ENCODE data around the gene CAST. TPM values are rescaled to one million over a fixed set of nuclear protein-coding genes. Genes with fewer than 3 reads are reported as not detected.
"Not testable (repeated sequence)": the region's sequence is repeated elsewhere in the genome, so short reads cannot be mapped to it uniquely, and the experiment has no call there.

The CAST gene
- total RNA-seq, result 100 to 1,000 TPM; 149 to 152 TPM

GRCh38 chr5:96661855-96662724 lies at the start of gene CAST:
CAST (plus strand) TSS chr5:96662376; CDS start chr5:96662423, 47 bp downstream.
- H3K27me3 Mint-ChIP-seq (ENCODE audit: low read depth), result peaks cover 13% of the 10 kb centered on the region
- peaks cover 57% of the 10 kb centered on the region for H3K4me1 Mint-ChIP-seq (ENCODE audit: low read depth)

GRCh38 chr5:96614110-96614691 lies 48.0 kb upstream of the CAST start:
- peak; percentile 65 for DNase-seq
- Mint-ChIP-seq H3K4me1 (ENCODE audit: low read depth) (peaks cover 5% of the 10 kb centered on the region), H3K27me3 (ENCODE audit: low read depth) (peaks cover 37% of the 10 kb centered on the region), H3K9me3 (ENCODE audit: insufficient read depth) (no peaks in the 10 kb centered on the region), H3K27ac (no peak overlapping the region), H3K36me3 (ENCODE audit: low read depth) (no peaks in the 10 kb centered on the region), H3K4me3 (no peak overlapping the region)
- peak; percentile 39 for ATAC-seq
- CTCF ChIA-PET, result interaction anchor here (0.8 to 5.5 kb wide), 49 partner anchors 10 to 558 kb away, joined by 3 to 51 read pairs (median 5); no protein-coding TSS in a partner anchor
- POLR2A ChIA-PET, result interaction anchor here (1.7 kb wide), 1 partner anchor 48 kb away, joined by 6 read pairs; the partner anchor contains the start of gene CAST

More at GRCh38 chr5:96661855-96662724, at the start of gene CAST:
- Mint-ChIP-seq H3K4me3 (peak within 1 kb of the TSS; percentile 92), H3K27ac (peak within 1 kb of the TSS; percentile 96), H3K9me3 (ENCODE audit: insufficient read depth) (no peaks in the 10 kb centered on the region), H3K36me3 (ENCODE audit: low read depth) (peaks cover 12% of the 10 kb centered on the region)
- ChIA-PET POLR2A (interaction anchor here (0.7 to 3.5 kb wide), 19 partner anchors 9 to 852 kb away, joined by 3 to 35 read pairs (median 3); partner anchors contain the start of genes ERAP1 and LNPEP), CTCF (interaction anchor here (0.8 to 4.0 kb wide), 7 partner anchors 9 to 146 kb away, joined by 3 to 17 read pairs (median 4); partner anchors contain the start of gene ERAP1)
- ATAC-seq (peak; percentile 67), DNase-seq (peak; percentile 86)

GRCh38 chr5:96615223-96615622 lies 47.0 kb upstream of the CAST start:
- no peak for DNase-seq
- H3K36me3 Mint-ChIP-seq (ENCODE audit: low read depth), result no peaks in the 10 kb centered on the region
- peaks cover 5% of the 10 kb centered on the region for H3K4me1 Mint-ChIP-seq (ENCODE audit: low read depth)
- H3K27me3 Mint-ChIP-seq (ENCODE audit: low read depth), result peaks cover 34% of the 10 kb centered on the region
- CTCF ChIA-PET, result interaction anchor here (0.6 to 5.5 kb wide), 19 partner anchors 12 to 272 kb away, joined by 3 to 51 read pairs (median 6); no protein-coding TSS in a partner anchor
- no peak for ATAC-seq
- POLR2A ChIA-PET, result interaction anchor here (1.7 kb wide), 1 partner anchor 47 kb away, joined by 6 read pairs; the partner anchor contains the start of gene CAST
- no peak overlapping the region for H3K27ac Mint-ChIP-seq
- H3K4me3 Mint-ChIP-seq, result no peak overlapping the region
- no peaks in the 10 kb centered on the region for H3K9me3 Mint-ChIP-seq (ENCODE audit: insufficient read depth)

- ChIA-PET CTCF (interaction anchor here (0.8 to 5.5 kb wide), 6 partner anchors 14 to 545 kb away, joined by 3 to 42 read pairs (median 4); partner anchors contain the start of gene LIX1), POLR2A (interaction anchor here (1.0 kb wide), 1 partner anchor 46 kb away, joined by 3 read pairs; the partner anchor contains the start of gene CAST)
- ATAC-seq (no peak), DNase-seq (no peak)
- peaks cover 25% of the 10 kb centered on the region for H3K27me3 Mint-ChIP-seq (ENCODE audit: low read depth)
- H3K9me3 Mint-ChIP-seq (ENCODE audit: insufficient read depth), result no peaks in the 10 kb centered on the region
- no peaks in the 10 kb centered on the region for H3K36me3 Mint-ChIP-seq (ENCODE audit: low read depth)
- no peak overlapping the region for H3K4me3 Mint-ChIP-seq
- peaks cover 5% of the 10 kb centered on the region for H3K4me1 Mint-ChIP-seq (ENCODE audit: low read depth)
- no peak overlapping the region for H3K27ac Mint-ChIP-seq
Observed at GRCh38 chr5:96616801-96617200, 45.4 kb upstream of the CAST start.

DNA sequence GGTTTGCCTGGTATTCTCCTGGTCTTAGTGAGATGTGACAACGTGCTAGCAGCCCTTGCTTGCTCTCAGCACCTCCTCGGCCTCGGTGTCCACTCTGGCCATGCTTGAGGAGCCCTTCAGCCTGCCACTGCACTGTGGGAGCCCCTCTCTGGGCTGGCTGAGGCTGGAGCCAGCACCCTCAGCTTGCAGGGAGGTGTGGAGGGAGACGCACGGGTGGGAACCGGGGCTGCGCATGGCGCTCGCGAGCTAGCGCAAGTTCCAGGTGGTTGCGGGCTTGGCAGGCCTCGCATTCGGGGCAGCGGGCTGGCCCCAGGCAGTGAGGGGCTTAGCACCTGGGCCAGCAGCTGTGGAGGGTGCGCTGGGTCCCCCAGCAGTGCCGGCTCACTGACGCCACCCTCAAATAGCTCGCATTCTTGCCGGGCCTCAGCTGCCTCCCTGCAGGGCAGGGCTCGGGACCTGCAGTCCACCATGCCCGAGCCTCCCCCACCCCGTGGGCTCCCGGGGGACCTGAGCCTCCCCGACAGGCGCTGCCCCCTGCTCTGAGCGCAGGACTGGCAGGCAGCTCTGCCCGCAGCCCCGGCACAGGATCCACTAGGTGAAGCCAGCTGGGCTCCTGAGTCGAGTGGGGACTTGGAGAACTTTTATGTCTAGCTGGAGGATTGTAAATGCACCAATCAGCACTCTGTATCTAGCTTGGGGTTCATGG lies 43.7 kb upstream of the CAST start:
- ATAC-seq; H3K4me3 Mint-ChIP-seq; H3K27ac Mint-ChIP-seq; H3K36me3 Mint-ChIP-seq (ENCODE audit: low read depth); H3K4me1 Mint-ChIP-seq (ENCODE audit: low read depth); POLR2A ChIA-PET; DNase-seq; H3K9me3 Mint-ChIP-seq (ENCODE audit: insufficient read depth): not testable (repeated sequence)
- CTCF ChIA-PET, result interaction anchor here (1.0 to 5.5 kb wide), 8 partner anchors 11 to 543 kb away, joined by 3 to 42 read pairs (median 4); no protein-coding TSS in a partner anchor
- peaks cover 14% of the 10 kb centered on the region for H3K27me3 Mint-ChIP-seq (ENCODE audit: low read depth)

- POLR2A ChIA-PET, result no interaction called here
- H3K27me3 Mint-ChIP-seq (ENCODE audit: low read depth), result peaks cover 18% of the 10 kb centered on the region
- H3K4me3 Mint-ChIP-seq, result no peak overlapping the region
- ATAC-seq (no peak), DNase-seq (no peak)
- CTCF ChIA-PET, result interaction anchor here (1.2 to 2.2 kb wide), 3 partner anchors 17 to 132 kb away, joined by 4 to 8 read pairs (median 5); no protein-coding TSS in a partner anchor
- no peaks in the 10 kb centered on the region for H3K9me3 Mint-ChIP-seq (ENCODE audit: insufficient read depth)
- no peak overlapping the region for H3K27ac Mint-ChIP-seq
- H3K4me1 Mint-ChIP-seq (ENCODE audit: low read depth), result no peaks in the 10 kb centered on the region
- H3K36me3 Mint-ChIP-seq (ENCODE audit: low read depth), result no peaks in the 10 kb centered on the region
Observed at GRCh38 chr5:96619946-96620345, 42.2 kb upstream of the CAST start.

GRCh38 chr5:96624596-96624995 lies 37.6 kb upstream of the CAST start:
- POLR2A ChIA-PET, result no interaction called here

DNA sequence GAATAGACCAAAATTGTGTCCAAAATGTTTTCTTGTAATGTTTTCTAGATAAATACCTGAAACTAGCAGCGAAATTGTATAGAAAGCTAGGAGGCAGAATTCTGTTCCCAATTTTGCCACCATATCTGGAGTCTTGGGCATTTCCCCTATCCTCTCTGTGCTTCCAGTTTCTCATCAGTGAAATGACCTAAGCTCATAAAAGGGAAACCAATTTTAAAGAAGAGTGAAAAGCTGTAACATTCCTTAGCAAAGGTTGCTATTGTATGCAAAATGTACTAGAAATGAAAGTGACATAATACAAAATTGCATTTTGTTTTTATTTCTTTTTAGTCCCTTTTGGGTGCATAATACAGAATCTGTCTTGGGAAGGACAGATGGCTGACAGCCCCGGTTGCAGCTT lies 36.8 kb upstream of the CAST start:
- Mint-ChIP-seq H3K9me3 (ENCODE audit: insufficient read depth) (no peaks in the 10 kb centered on the region), H3K27ac (no peak overlapping the region), H3K4me1 (ENCODE audit: low read depth) (peaks cover 6% of the 10 kb centered on the region), H3K27me3 (ENCODE audit: low read depth) (peaks cover 16% of the 10 kb centered on the region), H3K36me3 (ENCODE audit: low read depth) (no peaks in the 10 kb centered on the region), H3K4me3 (no peak overlapping the region)
- POLR2A ChIA-PET, result no interaction called here
- no peak for DNase-seq
- CTCF ChIA-PET, result interaction anchor here (0.8 kb wide), 1 partner anchor 11 kb away, joined by 3 read pairs; no protein-coding TSS in a partner anchor
- ATAC-seq, result no peak

More at GRCh38 chr5:96624596-96624995, 37.6 kb upstream of the CAST start:
- no peak for ATAC-seq
- Mint-ChIP-seq H3K4me1 (ENCODE audit: low read depth) (peaks cover 6% of the 10 kb centered on the region), H3K27ac (no peak overlapping the region), H3K4me3 (no peak overlapping the region), H3K27me3 (ENCODE audit: low read depth) (peaks cover 16% of the 10 kb centered on the region), H3K36me3 (ENCODE audit: low read depth) (no peaks in the 10 kb centered on the region), H3K9me3 (ENCODE audit: insufficient read depth) (no peaks in the 10 kb centered on the region)
- CTCF ChIA-PET, result interaction anchor here (1.0 to 1.5 kb wide), 2 partner anchors 11 to 22 kb away, joined by 3 to 5 read pairs; no protein-coding TSS in a partner anchor
- no peak for DNase-seq

DNA sequence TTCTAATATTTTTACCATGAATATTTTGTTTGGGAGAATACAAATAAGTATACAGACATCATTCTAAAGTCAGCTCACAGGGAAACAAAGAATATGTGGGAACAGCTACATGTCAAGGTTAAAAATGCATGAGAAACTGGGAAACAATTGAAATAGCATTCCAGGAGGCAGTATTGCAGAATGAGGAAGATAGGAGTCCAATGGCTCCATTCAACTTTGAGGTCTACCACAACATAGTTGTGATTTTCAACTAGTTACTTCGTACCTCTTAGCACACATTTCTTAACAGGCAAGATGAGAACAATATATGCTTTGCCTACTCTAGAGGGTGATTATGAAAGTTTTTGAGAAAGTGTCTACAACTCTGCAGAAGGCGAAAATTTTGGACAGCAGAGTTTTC lies 35.2 kb upstream of the CAST start:
- H3K27me3 Mint-ChIP-seq (ENCODE audit: low read depth), result peaks cover 10% of the 10 kb centered on the region
- ChIA-PET CTCF (no interaction called here), POLR2A (no interaction called here)
- no peak overlapping the region for H3K27ac Mint-ChIP-seq
- H3K4me3 Mint-ChIP-seq, result no peak overlapping the region
- ATAC-seq (no peak), DNase-seq (no peak)
- no peaks in the 10 kb centered on the region for H3K9me3 Mint-ChIP-seq (ENCODE audit: insufficient read depth)
- no peaks in the 10 kb centered on the region for H3K36me3 Mint-ChIP-seq (ENCODE audit: low read depth)
- H3K4me1 Mint-ChIP-seq (ENCODE audit: low read depth), result peaks cover 6% of the 10 kb centered on the region

- POLR2A ChIA-PET, result no interaction called here
- Mint-ChIP-seq H3K4me1 (ENCODE audit: low read depth) (peaks cover 6% of the 10 kb centered on the region), H3K27me3 (ENCODE audit: low read depth) (peaks cover 13% of the 10 kb centered on the region), H3K36me3 (ENCODE audit: low read depth) (no peaks in the 10 kb centered on the region), H3K27ac (peak overlapping the region; percentile 22), H3K9me3 (ENCODE audit: insufficient read depth) (no peaks in the 10 kb centered on the region), H3K4me3 (no peak overlapping the region)
- CTCF ChIA-PET, result no interaction called here
- no peak for DNase-seq
- peak; percentile 51 for ATAC-seq
Observed at GRCh38 chr5:96627792-96628398, 34.3 kb upstream of the CAST start.

- CTCF ChIA-PET, result no interaction called here
- H3K36me3 Mint-ChIP-seq (ENCODE audit: low read depth), result no peaks in the 10 kb centered on the region
- no peak overlapping the region for H3K4me3 Mint-ChIP-seq
- DNase-seq (no peak), ATAC-seq (no peak)
- no peaks in the 10 kb centered on the region for H3K9me3 Mint-ChIP-seq (ENCODE audit: insufficient read depth)
- H3K4me1 Mint-ChIP-seq (ENCODE audit: low read depth), result peaks cover 6% of the 10 kb centered on the region
- peaks cover 13% of the 10 kb centered on the region for H3K27me3 Mint-ChIP-seq (ENCODE audit: low read depth)
- POLR2A ChIA-PET, result no interaction called here
- H3K27ac Mint-ChIP-seq, result no peak overlapping the region
Observed at GRCh38 chr5:96628406-96628805, 33.8 kb upstream of the CAST start.
